ENCODE results near the gene ZNF385D.
A peak's percentile ranks its signal among the peaks of the same experiment; 100 is the strongest.

Gene ZNF385D

GRCh38 chr3:21750831-21751391 is at the start of gene ZNF385D:
Gene ZNF385D, minus strand, starts transcription at chr3:21751210. Its CDS starts 294 bp downstream, at chr3:21750916.
- Histone ChIP-seq H3K9ac (ENCODE audit: low read depth, low read length) (peak within 1 kb of the TSS; percentile 9), H3K4me3 (ENCODE audit: low read depth, low read length) (peak within 1 kb of the TSS; percentile 86), H3K36me3 (ENCODE audit: control insufficient read depth, insufficient read depth, low read length) (no peaks in the 10 kb centered on the region), H3K9me3 (ENCODE audit: control insufficient read depth, insufficient read depth, low read length) (no peaks in the 10 kb centered on the region), H3K27me3 (ENCODE audit: control insufficient read depth, insufficient read depth, low read length) (peaks cover 12% of the 10 kb centered on the region), H3K4me1 (ENCODE audit: control insufficient read depth, insufficient read depth, low read length) (no peaks in the 10 kb centered on the region)

GRCh38 chr3:21798356-21799088 is 47.5 kb upstream of the ZNF385D start:
- H3K9ac ChIP-seq (ENCODE audit: low read depth, low read length): no peak overlapping the region
- no peaks in the 10 kb centered on the region for H3K27me3 ChIP-seq (ENCODE audit: control insufficient read depth, insufficient read depth, low read length)
- no peaks in the 10 kb centered on the region for H3K4me1 ChIP-seq (ENCODE audit: control insufficient read depth, insufficient read depth, low read length)
- no peaks in the 10 kb centered on the region for H3K36me3 ChIP-seq (ENCODE audit: control insufficient read depth, insufficient read depth, low read length)
- H3K4me3 ChIP-seq (ENCODE audit: low read depth, low read length): no peak overlapping the region
- no peaks in the 10 kb centered on the region for H3K9me3 ChIP-seq (ENCODE audit: control insufficient read depth, insufficient read depth, low read length)

- no peak overlapping the region for H3K9ac ChIP-seq (ENCODE audit: low read depth, low read length)
- no peaks in the 10 kb centered on the region for H3K4me1 ChIP-seq (ENCODE audit: control insufficient read depth, insufficient read depth, low read length)
- no peaks in the 10 kb centered on the region for H3K36me3 ChIP-seq (ENCODE audit: control insufficient read depth, insufficient read depth, low read length)
- H3K9me3 ChIP-seq (ENCODE audit: control insufficient read depth, insufficient read depth, low read length): no peaks in the 10 kb centered on the region
- no peak overlapping the region for H3K4me3 ChIP-seq (ENCODE audit: low read depth, low read length)
- no peaks in the 10 kb centered on the region for H3K27me3 ChIP-seq (ENCODE audit: control insufficient read depth, insufficient read depth, low read length)
Measured at GRCh38 chr3:21795921-21796320, 44.9 kb upstream of the ZNF385D start.

GRCh38 chr3:21795152-21795837 is 44.3 kb upstream of the ZNF385D start:
- H3K36me3 ChIP-seq (ENCODE audit: control insufficient read depth, insufficient read depth, low read length): no peaks in the 10 kb centered on the region
- no peak overlapping the region for H3K9ac ChIP-seq (ENCODE audit: low read depth, low read length)
- H3K4me1 ChIP-seq (ENCODE audit: control insufficient read depth, insufficient read depth, low read length): no peaks in the 10 kb centered on the region
- H3K9me3 ChIP-seq (ENCODE audit: control insufficient read depth, insufficient read depth, low read length): no peaks in the 10 kb centered on the region
- no peak overlapping the region for H3K4me3 ChIP-seq (ENCODE audit: low read depth, low read length)
- no peaks in the 10 kb centered on the region for H3K27me3 ChIP-seq (ENCODE audit: control insufficient read depth, insufficient read depth, low read length)

- no peak overlapping the region for H3K9ac ChIP-seq (ENCODE audit: low read depth, low read length)
- no peak overlapping the region for H3K4me3 ChIP-seq (ENCODE audit: low read depth, low read length)
- H3K4me1 ChIP-seq (ENCODE audit: control insufficient read depth, insufficient read depth, low read length): no peaks in the 10 kb centered on the region
- H3K9me3 ChIP-seq (ENCODE audit: control insufficient read depth, insufficient read depth, low read length): no peaks in the 10 kb centered on the region
- H3K27me3 ChIP-seq (ENCODE audit: control insufficient read depth, insufficient read depth, low read length): no peaks in the 10 kb centered on the region
- H3K36me3 ChIP-seq (ENCODE audit: control insufficient read depth, insufficient read depth, low read length): no peaks in the 10 kb centered on the region
Measured at GRCh38 chr3:21794291-21794690, 43.3 kb upstream of the ZNF385D start.

- Histone ChIP-seq H3K4me1 (ENCODE audit: control insufficient read depth, insufficient read depth, low read length) (no peaks in the 10 kb centered on the region), H3K9ac (ENCODE audit: low read depth, low read length) (no peak overlapping the region), H3K36me3 (ENCODE audit: control insufficient read depth, insufficient read depth, low read length) (no peaks in the 10 kb centered on the region), H3K9me3 (ENCODE audit: control insufficient read depth, insufficient read depth, low read length) (no peaks in the 10 kb centered on the region), H3K27me3 (ENCODE audit: control insufficient read depth, insufficient read depth, low read length) (no peaks in the 10 kb centered on the region), H3K4me3 (ENCODE audit: low read depth, low read length) (no peak overlapping the region)
Measured at GRCh38 chr3:21792176-21792575, 41.2 kb upstream of the ZNF385D start.

- Histone ChIP-seq H3K4me3 (ENCODE audit: low read depth, low read length) (no peak overlapping the region), H3K4me1 (ENCODE audit: control insufficient read depth, insufficient read depth, low read length) (no peaks in the 10 kb centered on the region), H3K9me3 (ENCODE audit: control insufficient read depth, insufficient read depth, low read length) (no peaks in the 10 kb centered on the region), H3K36me3 (ENCODE audit: control insufficient read depth, insufficient read depth, low read length) (no peaks in the 10 kb centered on the region), H3K27me3 (ENCODE audit: control insufficient read depth, insufficient read depth, low read length) (no peaks in the 10 kb centered on the region), H3K9ac (ENCODE audit: low read depth, low read length) (no peak overlapping the region)
Measured at GRCh38 chr3:21791356-21791755, 40.3 kb upstream of the ZNF385D start.

GRCh38 chr3:21790466-21790865 is 39.5 kb upstream of the ZNF385D start:
- Histone ChIP-seq H3K9ac (ENCODE audit: low read depth, low read length) (no peak overlapping the region), H3K27me3 (ENCODE audit: control insufficient read depth, insufficient read depth, low read length) (no peaks in the 10 kb centered on the region), H3K36me3 (ENCODE audit: control insufficient read depth, insufficient read depth, low read length) (no peaks in the 10 kb centered on the region), H3K4me3 (ENCODE audit: low read depth, low read length) (no peak overlapping the region), H3K9me3 (ENCODE audit: control insufficient read depth, insufficient read depth, low read length) (no peaks in the 10 kb centered on the region), H3K4me1 (ENCODE audit: control insufficient read depth, insufficient read depth, low read length) (no peaks in the 10 kb centered on the region)

GRCh38 chr3:21789730-21790129 is 38.7 kb upstream of the ZNF385D start:
- Histone ChIP-seq H3K4me1 (ENCODE audit: control insufficient read depth, insufficient read depth, low read length) (no peaks in the 10 kb centered on the region), H3K36me3 (ENCODE audit: control insufficient read depth, insufficient read depth, low read length) (no peaks in the 10 kb centered on the region), H3K4me3 (ENCODE audit: low read depth, low read length) (no peak overlapping the region), H3K9me3 (ENCODE audit: control insufficient read depth, insufficient read depth, low read length) (no peaks in the 10 kb centered on the region), H3K9ac (ENCODE audit: low read depth, low read length) (no peak overlapping the region), H3K27me3 (ENCODE audit: control insufficient read depth, insufficient read depth, low read length) (no peaks in the 10 kb centered on the region)

- Histone ChIP-seq H3K36me3 (ENCODE audit: control insufficient read depth, insufficient read depth, low read length) (no peaks in the 10 kb centered on the region), H3K9me3 (ENCODE audit: control insufficient read depth, insufficient read depth, low read length) (no peaks in the 10 kb centered on the region), H3K27me3 (ENCODE audit: control insufficient read depth, insufficient read depth, low read length) (no peaks in the 10 kb centered on the region), H3K4me1 (ENCODE audit: control insufficient read depth, insufficient read depth, low read length) (no peaks in the 10 kb centered on the region), H3K4me3 (ENCODE audit: low read depth, low read length) (no peak overlapping the region), H3K9ac (ENCODE audit: low read depth, low read length) (no peak overlapping the region)
Measured at GRCh38 chr3:21786438-21786797, 35.4 kb upstream of the ZNF385D start.

GRCh38 chr3:21785765-21786437 is 34.9 kb upstream of the ZNF385D start:
- H3K9me3 ChIP-seq (ENCODE audit: control insufficient read depth, insufficient read depth, low read length): no peaks in the 10 kb centered on the region
- no peak overlapping the region for H3K9ac ChIP-seq (ENCODE audit: low read depth, low read length)
- H3K36me3 ChIP-seq (ENCODE audit: control insufficient read depth, insufficient read depth, low read length): no peaks in the 10 kb centered on the region
- no peaks in the 10 kb centered on the region for H3K4me1 ChIP-seq (ENCODE audit: control insufficient read depth, insufficient read depth, low read length)
- no peak overlapping the region for H3K4me3 ChIP-seq (ENCODE audit: low read depth, low read length)
- no peaks in the 10 kb centered on the region for H3K27me3 ChIP-seq (ENCODE audit: control insufficient read depth, insufficient read depth, low read length)

All from iPS-15b (cell line).